Activated CD8-positive, alpha-beta T cell treated with anti-CD3 and anti-CD28 coated beads for 36 hours (primary cell): ENCODE measurements around the gene TRIOBP. TPM values are rescaled to one million over a fixed set of nuclear protein-coding genes. Genes with fewer than 3 reads are reported as not detected.
A peak's percentile ranks its signal among the peaks of the same experiment; 100 is the strongest.

ENCODE experiments used
- ATAC-seq: fragments of 200-7000 bp; cut with Tn5 transposase; one replicate; pipeline ENCODE4 v1.10.0; 2021; ENCODE audit warnings: mild to moderate bottlenecking, moderate library complexity
- CTCF ChIA-PET: fragments of 350-600 bp; sonication (Branson Sonifier 250); formaldehyde crosslinking; loops from one replicate; lab custom pipeline; 2021; ENCODE audit warnings: antibody characterized with exemption; lab: Charles Lee
- POLR2A ChIA-PET: fragments of 350-600 bp; sonication (Branson Sonifier 250); formaldehyde crosslinking; loops from one replicate; lab custom pipeline; 2021; ENCODE audit warnings: antibody characterized with exemption; lab: Charles Lee
- DNase-seq: peaks from one replicate; pipeline ENCODE4 v3.0.0-alpha.2; 2020
- H3K27ac Mint-ChIP-seq: one replicate; pipeline ENCODE4 v1.8.0; 2021; ENCODE audit warnings: mild to moderate bottlenecking, mixed read lengths
- H3K27me3 Mint-ChIP-seq: one replicate; pipeline ENCODE4 v1.8.0; 2021; ENCODE audit warnings: mixed read lengths
- H3K36me3 Mint-ChIP-seq: one replicate; pipeline ENCODE4 v1.8.0; 2021; ENCODE audit warnings: low read depth, mixed read lengths
- H3K4me1 Mint-ChIP-seq: one replicate; pipeline ENCODE4 v1.8.0; 2021; ENCODE audit warnings: low read depth, mixed read lengths
- H3K4me3 Mint-ChIP-seq: one replicate; pipeline ENCODE4 v1.8.0; 2021; ENCODE audit warnings: mild to moderate bottlenecking, moderate library complexity, mixed read lengths
- H3K9me3 Mint-ChIP-seq: one replicate; pipeline ENCODE4 v1.8.0; 2021; ENCODE audit warnings: mixed read lengths
- intact Hi-C: fragments of 100-400 bp; cut with micrococcal nuclease; formaldehyde crosslinking; loops from one replicate; pipeline ENCODE4 v1.10.0; 2022
- total RNA-seq, 2 experiments: library from RNA; stranded (reverse); gene quantifications; one replicate each; pipeline ENCODE4 v1.2.3, GENCODE V29; 2021
- TF ChIP-seq, protein P1 (sequence below): fragments of 200-600 bp; IDR thresholded peaks from one replicate; pipeline ENCODE4 v1.8.0; 2022; ENCODE audit warnings: antibody characterized with exemption, mild to moderate bottlenecking

TRIOBP gene
- total RNA-seq, 2 experiments from 2014 or later = 17.8 to 20.7 TPM

DNA sequence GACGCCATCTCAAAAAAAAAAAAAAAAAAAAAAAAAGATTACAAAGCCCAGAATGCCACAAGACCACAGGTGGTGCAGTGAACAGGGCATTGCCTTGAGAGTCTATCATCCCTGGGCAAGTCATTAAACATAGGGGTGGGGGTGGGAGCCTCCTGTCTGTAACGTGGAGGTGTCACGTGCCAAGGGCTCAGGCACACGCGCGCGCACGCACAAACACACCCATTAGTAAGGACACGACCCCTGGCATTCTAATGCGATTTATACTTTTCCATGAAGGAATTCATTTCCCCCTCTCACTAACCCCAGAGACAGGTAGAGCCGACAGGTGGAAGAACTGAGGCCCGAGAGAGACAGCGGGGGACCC lies 105.1 kb downstream of the TRIOBP start:
- peaks cover 37% of the 10 kb centered on the region for H3K27me3 Mint-ChIP-seq
- intact Hi-C loops = no loop called here
- ChIA-PET CTCF (interaction anchor here (0.7 to 1.5 kb wide), 3 partner anchors 17 to 196 kb away, joined by 3 read pairs; no protein-coding TSS in a partner anchor), POLR2A (interaction anchor here (1.2 to 1.4 kb wide), 2 partner anchors 19 to 162 kb away, joined by 3 to 4 read pairs; partner anchors contain the start of gene SH3BP1)
- no peak overlapping the region for H3K27ac Mint-ChIP-seq
- H3K9me3 Mint-ChIP-seq = no peaks in the 10 kb centered on the region
- DNase-seq (no peak), ATAC-seq (no peak)
- H3K4me3 Mint-ChIP-seq = peak overlapping the region; percentile 63
- peaks cover 25% of the 10 kb centered on the region for H3K4me1 Mint-ChIP-seq
- TF ChIP-seq, protein P1, sequence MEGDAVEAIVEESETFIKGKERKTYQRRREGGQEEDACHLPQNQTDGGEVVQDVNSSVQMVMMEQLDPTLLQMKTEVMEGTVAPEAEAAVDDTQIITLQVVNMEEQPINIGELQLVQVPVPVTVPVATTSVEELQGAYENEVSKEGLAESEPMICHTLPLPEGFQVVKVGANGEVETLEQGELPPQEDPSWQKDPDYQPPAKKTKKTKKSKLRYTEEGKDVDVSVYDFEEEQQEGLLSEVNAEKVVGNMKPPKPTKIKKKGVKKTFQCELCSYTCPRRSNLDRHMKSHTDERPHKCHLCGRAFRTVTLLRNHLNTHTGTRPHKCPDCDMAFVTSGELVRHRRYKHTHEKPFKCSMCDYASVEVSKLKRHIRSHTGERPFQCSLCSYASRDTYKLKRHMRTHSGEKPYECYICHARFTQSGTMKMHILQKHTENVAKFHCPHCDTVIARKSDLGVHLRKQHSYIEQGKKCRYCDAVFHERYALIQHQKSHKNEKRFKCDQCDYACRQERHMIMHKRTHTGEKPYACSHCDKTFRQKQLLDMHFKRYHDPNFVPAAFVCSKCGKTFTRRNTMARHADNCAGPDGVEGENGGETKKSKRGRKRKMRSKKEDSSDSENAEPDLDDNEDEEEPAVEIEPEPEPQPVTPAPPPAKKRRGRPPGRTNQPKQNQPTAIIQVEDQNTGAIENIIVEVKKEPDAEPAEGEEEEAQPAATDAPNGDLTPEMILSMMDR = no peak
- no peaks in the 10 kb centered on the region for H3K36me3 Mint-ChIP-seq

DNA sequence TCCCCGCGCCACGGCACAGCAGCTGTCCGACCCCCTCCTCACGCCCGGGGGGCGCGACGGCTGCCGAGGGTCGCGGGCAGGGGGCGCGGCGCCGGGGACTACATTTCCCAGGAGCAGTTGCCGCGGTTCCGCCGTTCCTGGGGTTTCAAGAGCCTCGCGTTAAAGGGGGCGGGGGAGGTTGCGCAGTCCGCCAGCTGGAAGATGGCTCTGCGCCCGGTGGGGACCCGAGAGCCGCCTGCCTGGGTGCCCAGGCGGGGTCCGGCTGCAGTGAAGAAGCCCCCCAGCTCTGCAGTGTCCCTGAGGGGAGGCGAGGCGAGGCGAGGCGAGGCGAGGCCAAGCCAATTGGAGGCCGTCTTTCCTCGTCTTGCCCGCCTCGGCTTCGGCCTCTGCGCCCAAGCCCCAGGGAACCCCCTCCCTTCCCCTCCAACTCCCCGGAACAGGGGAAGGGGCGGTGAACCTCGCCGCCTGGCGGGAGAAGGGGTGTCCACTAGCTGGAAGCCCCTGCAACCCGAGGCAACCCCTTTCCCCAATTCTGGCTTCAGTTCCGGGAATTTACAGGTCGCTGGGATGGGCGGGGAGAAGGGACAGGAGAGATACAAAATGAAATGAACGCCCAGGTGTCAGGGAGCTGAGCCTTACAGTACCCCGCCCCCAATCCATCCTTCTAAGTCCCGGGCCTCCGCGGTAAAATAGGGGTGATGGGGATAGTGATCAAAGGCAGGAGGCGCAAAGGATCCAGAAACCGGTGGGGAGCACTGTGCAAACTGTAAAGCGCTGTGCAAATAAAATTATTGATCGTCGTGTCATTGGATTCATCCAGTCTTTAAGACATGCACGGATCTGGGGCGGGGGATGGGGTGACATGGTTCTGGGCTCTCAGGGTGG lies 105.7 kb downstream of the TRIOBP start:
- H3K27me3 Mint-ChIP-seq = peaks cover 40% of the 10 kb centered on the region
- TF ChIP-seq, protein P1 = no peak
- peak overlapping the region; percentile 59 for H3K4me3 Mint-ChIP-seq
- H3K4me1 Mint-ChIP-seq = peaks cover 30% of the 10 kb centered on the region
- POLR2A ChIA-PET = interaction anchor here (1.2 to 1.4 kb wide), 2 partner anchors 19 to 163 kb away, joined by 3 to 4 read pairs; partner anchors contain the start of gene SH3BP1
- CTCF ChIA-PET = interaction anchor here (0.7 to 1.5 kb wide), 3 partner anchors 16 to 196 kb away, joined by 3 read pairs; no protein-coding TSS in a partner anchor
- intact Hi-C loops = no loop called here
- H3K9me3 Mint-ChIP-seq = no peaks in the 10 kb centered on the region
- no peak for ATAC-seq
- H3K36me3 Mint-ChIP-seq = no peaks in the 10 kb centered on the region
- DNase-seq = peak; percentile 42
- no peak overlapping the region for H3K27ac Mint-ChIP-seq

DNA sequence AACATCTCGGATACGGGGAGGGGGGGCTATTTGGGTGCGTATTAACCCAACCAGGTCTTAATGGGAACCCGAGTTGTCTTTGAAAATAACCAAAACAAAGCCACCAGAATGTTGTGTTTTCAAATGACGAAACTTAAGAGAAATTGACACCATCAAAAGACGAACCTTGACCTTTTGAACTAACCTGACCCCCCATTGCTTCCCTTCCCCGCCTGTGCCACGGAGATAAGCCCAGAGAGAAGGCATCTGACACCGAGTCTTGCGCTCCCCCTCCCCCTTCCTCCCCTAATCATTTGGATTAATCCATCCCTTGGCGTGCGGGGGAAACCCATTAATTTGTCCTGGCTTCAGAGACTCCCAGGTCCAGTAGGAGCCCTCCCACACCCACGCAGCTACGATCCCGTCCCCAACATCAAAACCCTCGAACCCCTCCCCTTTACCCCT lies 106.4 kb downstream of the TRIOBP start:
- ChIA-PET CTCF (interaction anchor here (1.5 kb wide), 1 partner anchor 197 kb away, joined by 3 read pairs; no protein-coding TSS in a partner anchor), POLR2A (interaction anchor here (1.2 to 1.4 kb wide), 2 partner anchors 20 to 164 kb away, joined by 3 to 4 read pairs; partner anchors contain the start of gene SH3BP1)
- no peak for DNase-seq
- no peak for ATAC-seq
- TF ChIP-seq, protein P1 = no peak
- intact Hi-C loops = no loop called here
- Mint-ChIP-seq H3K27me3 (peaks cover 43% of the 10 kb centered on the region), H3K27ac (no peak overlapping the region), H3K4me1 (peaks cover 32% of the 10 kb centered on the region), H3K36me3 (no peaks in the 10 kb centered on the region), H3K9me3 (no peaks in the 10 kb centered on the region), H3K4me3 (peak overlapping the region; percentile 59)

DNA sequence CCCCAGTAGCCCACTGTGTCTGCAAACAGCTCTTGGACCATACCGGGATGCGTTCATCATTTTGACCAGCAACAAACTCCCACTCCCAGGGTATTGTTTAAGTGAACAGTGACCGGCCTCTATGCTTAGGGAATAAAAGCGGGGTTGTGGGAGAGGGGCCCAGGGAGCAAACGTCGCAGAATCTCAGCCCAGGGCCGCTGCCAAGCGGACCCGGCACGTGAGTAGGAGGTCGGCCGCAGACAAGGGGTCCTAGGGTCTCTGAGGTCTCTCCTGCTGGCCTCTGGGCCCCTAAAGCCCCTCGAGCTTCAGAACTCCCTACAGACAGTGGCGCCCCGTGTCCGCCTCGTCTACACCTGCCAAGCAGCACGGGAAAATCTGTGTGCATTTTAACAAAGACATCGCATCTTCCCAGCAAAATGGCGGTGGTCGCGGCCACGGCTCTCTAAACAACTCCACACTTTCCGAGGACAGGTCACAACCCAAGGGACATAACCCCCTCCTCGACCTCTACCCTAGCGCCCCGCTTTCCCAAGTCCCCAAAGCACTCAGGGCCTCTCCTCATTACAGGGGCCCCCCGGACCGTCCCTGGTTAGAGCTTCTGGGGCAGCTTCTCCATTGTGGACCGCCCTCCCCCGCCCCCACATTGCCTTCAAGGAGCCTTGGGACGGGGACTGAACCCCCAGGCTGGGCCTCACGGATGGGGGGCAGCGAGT lies 106.9 kb downstream of the TRIOBP start:
- H3K27me3 Mint-ChIP-seq = peaks cover 46% of the 10 kb centered on the region
- peaks cover 36% of the 10 kb centered on the region for H3K4me1 Mint-ChIP-seq

More for the DNA sequence above, 106.9 kb downstream of the TRIOBP start:
- ATAC-seq (no peak), DNase-seq (no peak)
- CTCF ChIA-PET = no interaction called here
- POLR2A ChIA-PET = interaction anchor here (2.0 kb wide), 1 partner anchor 63 kb away, joined by 5 read pairs; no protein-coding TSS in a partner anchor
- Mint-ChIP-seq H3K4me3 (peak overlapping the region; percentile 48), H3K27ac (no peak overlapping the region), H3K9me3 (no peaks in the 10 kb centered on the region), H3K36me3 (no peaks in the 10 kb centered on the region)
- TF ChIP-seq, protein P1 = no peak
- intact Hi-C loops = no loop called here
